HG02870 (cell line): ENCODE data around the gene KIAA0930.
"Not testable (repeated sequence)": the region's sequence is repeated elsewhere in the genome, so short reads cannot be mapped to it uniquely, and the experiment has no call there.

Experiments
- ATAC-seq: cut with Tn5 transposase; IDR thresholded peaks from one replicate; pipeline ENCODE4 v1.9.1; 2021; ENCODE audit warnings: mild to moderate bottlenecking, moderate library complexity; ENCODE audit not compliant: unreplicated experiment

The KIAA0930 gene

DNA sequence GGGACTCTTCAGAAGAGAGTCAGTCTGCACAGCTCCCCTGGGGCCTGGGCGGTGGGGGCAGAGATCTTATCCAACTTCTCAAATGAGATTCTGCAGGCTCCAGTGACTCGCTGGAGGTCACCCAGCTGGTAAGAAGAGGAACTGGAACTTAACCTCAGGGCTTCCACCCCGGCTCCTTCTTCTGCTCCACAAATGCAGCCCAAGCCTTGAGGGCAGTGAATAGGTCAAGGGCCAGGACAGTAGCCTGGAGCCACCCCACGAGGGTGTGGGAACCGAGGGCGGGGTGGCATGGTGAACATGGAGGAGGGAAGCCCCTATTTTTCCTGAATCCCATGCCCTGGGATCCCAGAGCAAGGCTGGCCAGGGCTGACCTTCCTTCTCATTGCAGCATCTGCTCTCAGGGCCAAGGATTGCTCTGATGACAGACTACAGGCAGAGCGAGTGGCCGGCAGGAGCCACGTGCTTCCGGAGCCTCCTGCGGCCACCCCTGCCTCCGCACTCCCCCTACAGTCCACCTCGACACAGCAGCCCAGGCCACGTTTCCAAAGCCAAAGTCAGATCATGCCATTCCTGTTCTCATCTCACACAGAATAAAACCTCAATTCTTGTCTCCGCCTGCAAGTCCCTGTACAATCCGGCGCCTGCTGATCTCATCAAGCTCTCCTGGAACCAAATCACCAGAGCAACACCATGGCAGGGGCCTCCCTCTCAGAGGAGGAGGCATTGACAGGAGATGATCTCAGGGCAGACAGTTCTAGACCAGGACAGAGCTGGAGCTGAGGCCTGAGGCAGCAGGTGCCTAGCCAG, 23.0 kb upstream of the KIAA0930 start:
- ATAC-seq: peak; percentile 67

GRCh38 chr22:45262931-45263462, 22.3 kb upstream of the KIAA0930 start:
- ATAC-seq: peak; percentile 19

- no peak for ATAC-seq
Observed at GRCh38 chr22:45262195-45262930, 21.7 kb upstream of the KIAA0930 start.

GRCh38 chr22:45261407-45262088, 20.9 kb upstream of the KIAA0930 start:
- no peak for ATAC-seq

DNA sequence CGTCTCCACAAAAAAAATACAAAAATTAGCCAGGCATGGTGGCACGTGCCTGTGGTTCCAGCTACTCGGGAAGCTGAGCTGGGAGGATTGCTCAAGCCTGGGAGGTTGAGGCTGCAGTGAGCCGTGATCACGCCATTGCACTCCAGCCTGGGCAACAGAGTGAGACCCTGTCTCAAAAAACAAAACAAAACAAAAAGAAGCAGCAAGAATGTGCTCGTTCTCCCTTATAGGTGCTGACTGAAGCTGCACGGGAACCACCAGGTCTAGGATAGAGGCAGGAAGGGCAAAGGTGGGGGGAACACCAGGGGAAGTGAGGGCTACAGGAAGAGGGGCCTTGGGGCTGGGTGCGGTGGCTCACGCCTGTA, 19.7 kb upstream of the KIAA0930 start:
- not testable (repeated sequence) for ATAC-seq

GRCh38 chr22:45259754-45260394, 19.2 kb upstream of the KIAA0930 start:
- ATAC-seq: no peak

- not testable (repeated sequence) for ATAC-seq
Observed at GRCh38 chr22:45257941-45258340, 17.2 kb upstream of the KIAA0930 start.

GRCh38 chr22:45254789-45255278, 14.1 kb upstream of the KIAA0930 start:
- peak; percentile 67 for ATAC-seq

DNA sequence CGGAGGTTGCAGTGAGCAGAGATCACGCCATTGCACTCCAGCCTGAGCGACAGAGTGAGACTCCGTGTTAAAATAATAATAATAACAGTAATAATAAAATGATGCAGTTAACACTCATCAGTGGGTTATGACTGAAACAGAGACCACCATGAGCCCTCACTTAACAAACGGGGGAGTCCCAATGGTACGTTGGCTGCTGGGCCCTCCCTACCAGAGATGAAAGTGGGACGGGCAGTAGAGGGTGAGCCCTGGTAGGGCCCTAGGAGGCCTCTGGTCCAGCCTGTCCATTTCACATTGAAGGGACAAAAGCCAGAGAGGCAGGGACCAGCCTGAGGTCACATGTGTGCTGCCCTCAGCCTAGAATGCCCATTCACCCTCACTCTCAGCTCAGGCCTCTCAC, 13.7 kb upstream of the KIAA0930 start:
- ATAC-seq: peak; percentile 31

GRCh38 chr22:45253039-45253641, 12.4 kb upstream of the KIAA0930 start:
- ATAC-seq: no peak

GRCh38 chr22:45251825-45252224, 11.1 kb upstream of the KIAA0930 start:
- ATAC-seq: no peak

DNA sequence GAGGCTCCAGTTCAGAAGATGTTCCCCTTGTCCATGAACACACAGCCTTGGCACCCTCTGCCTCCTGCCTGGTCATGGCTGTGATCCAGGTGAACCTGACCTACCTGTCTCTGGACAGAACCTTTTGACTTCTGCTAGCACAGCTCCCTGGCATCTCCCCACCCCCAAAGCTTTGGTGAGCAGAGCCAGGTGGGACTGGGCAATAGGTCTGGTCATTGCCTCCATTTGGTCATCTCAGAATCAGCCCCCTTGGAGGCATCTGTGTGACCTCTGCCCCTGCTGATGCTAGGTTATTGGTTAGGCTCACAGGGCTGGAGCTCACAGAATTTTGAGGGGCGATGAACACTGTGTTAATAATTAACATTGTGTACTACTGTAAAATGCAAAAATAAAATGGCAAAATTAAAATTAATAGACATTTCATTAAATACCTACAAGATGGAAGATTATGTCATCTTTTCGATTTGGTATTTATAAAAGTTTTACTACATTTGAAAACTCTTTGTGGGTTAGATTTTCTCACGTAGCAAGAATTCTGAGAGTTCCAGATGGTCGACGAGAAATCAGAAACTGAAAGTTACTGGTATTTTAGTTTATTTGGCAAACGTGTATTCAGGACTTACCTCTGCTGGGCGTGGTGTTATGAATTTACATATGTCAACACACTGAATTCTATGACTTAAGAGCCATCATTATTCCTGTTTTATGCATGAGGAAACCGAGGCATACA, 8.3 kb upstream of the KIAA0930 start:
- ATAC-seq: peak; percentile 62

- ATAC-seq: no peak
Observed at GRCh38 chr22:45246060-45246985, 5.6 kb upstream of the KIAA0930 start.

GRCh38 chr22:45244916-45245315, 4.2 kb upstream of the KIAA0930 start:
- ATAC-seq: no peak

- ATAC-seq: no peak
Observed at GRCh38 chr22:45242778-45243191, 2.1 kb upstream of the KIAA0930 start.

DNA sequence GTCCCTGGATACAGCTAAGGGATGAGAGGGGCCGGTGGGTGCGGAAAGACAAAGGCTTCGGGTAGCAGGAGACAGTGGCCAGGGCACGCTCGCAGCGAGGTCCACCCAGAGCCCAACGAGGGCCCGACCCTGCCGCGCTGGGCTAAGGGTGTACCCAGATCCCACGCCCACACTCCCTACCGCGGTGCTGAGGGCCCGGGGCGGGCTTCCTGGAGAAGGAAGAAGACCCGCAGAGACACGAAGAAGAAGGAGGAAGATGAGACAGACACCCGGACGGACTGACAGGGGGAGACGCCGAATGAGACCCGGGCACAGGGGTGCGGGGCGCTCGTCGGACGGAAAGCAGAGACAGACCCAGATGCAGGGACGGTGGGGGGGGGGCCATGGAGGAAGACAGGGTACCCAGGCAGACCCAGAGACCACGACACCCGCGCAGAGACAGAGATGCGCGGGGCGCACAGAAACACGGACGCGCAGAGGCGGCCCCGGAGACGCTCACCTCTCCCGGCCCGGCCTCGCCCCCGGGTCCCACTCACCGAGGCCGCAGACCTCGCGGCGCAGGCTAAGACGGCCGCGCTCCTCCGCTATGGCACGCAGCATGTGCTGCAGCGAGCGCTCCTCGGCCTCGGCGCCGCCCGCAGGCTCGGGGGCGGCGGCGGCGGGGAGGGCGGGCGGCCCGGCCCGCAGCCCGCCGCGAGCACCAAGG, 437 bp downstream of the KIAA0930 start:
- no peak for ATAC-seq

GRCh38 chr22:45239681-45240051, 1.0 kb downstream of the KIAA0930 start:
- no peak for ATAC-seq
